NK-92 treated with Interleukin-12 subunit alpha and Interleukin-12 subunit beta, amount 100 ng/mL, for 24 hours (cell line): ENCODE data around the gene IFI6.

Source experiments
- DNase-seq: peaks from one replicate; lab custom pipeline; 2025; lab: John Stamatoyannopoulos, UW

Gene IFI6

GRCh38 chr1:27672750-27673112 lies 739 bp upstream of the IFI6 start:
- no peak for DNase-seq

- no peak for DNase-seq
Observed at GRCh38 chr1:27669876-27670275, 2.1 kb downstream of the IFI6 start.

GRCh38 chr1:27668808-27669723 lies 2.9 kb downstream of the IFI6 start:
- peak; percentile 49 for DNase-seq

- DNase-seq: no peak
Observed at GRCh38 chr1:27668121-27668807, 3.7 kb downstream of the IFI6 start.

- DNase-seq: no peak
Observed at GRCh38 chr1:27666791-27667254, 5.2 kb downstream of the IFI6 start.

- DNase-seq: no peak
Observed at GRCh38 chr1:27666294-27666693, 5.7 kb downstream of the IFI6 start.

GRCh38 chr1:27665016-27665651 lies 6.9 kb downstream of the IFI6 start:
- no peak for DNase-seq

GRCh38 chr1:27664291-27664690 lies 7.7 kb downstream of the IFI6 start:
- DNase-seq: no peak

- peak; percentile 80 for DNase-seq
Observed at GRCh38 chr1:27662707-27663393, 9.1 kb downstream of the IFI6 start.

- DNase-seq: no peak
Observed at GRCh38 chr1:27662261-27662660, 9.7 kb downstream of the IFI6 start.

GRCh38 chr1:27661412-27662075 lies 10.4 kb downstream of the IFI6 start:
- DNase-seq: no peak

GRCh38 chr1:27660300-27660835 lies 11.6 kb downstream of the IFI6 start:
- DNase-seq: peak; percentile 32

GRCh38 chr1:27659497-27660299 lies 12.3 kb downstream of the IFI6 start:
- DNase-seq: peak; percentile 94

- DNase-seq: peak; percentile 64
Observed at GRCh38 chr1:27658951-27659496, 13.0 kb downstream of the IFI6 start.

GRCh38 chr1:27656157-27656893 lies 15.7 kb downstream of the IFI6 start:
- DNase-seq: peak; percentile 9

GRCh38 chr1:27655151-27655937 lies 16.6 kb downstream of the IFI6 start:
- DNase-seq: no peak

- DNase-seq: no peak
Observed at GRCh38 chr1:27652111-27652864, 19.7 kb downstream of the IFI6 start.
